GDM1 (cell line): ENCODE data around the gene LGALS9.
"Not testable (repeated sequence)": the region's sequence is repeated elsewhere in the genome, so short reads cannot be mapped to it uniquely, and the experiment has no call there.

Source experiments
- DNase-seq: peaks from one replicate; lab custom pipeline; 2025; lab: John Stamatoyannopoulos, UW

The LGALS9 gene

DNA sequence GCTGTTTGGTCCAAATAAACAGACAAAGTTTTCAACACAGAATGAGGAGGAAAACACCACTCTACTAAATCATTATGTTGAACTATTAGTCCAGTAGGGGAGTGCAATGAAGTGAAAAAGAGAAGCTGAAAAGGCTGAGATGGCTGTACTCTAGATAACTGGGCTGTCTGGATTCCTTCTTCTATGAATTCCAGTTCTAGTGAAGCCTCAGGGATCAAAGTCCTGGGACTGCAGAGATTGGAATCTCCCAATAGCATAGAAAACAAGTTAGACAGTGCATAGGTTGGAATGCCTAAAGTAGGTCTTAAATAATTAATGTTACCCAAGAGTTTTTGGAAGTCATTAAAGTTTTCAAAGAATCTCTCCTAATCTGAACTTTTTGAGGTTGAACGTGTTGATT lies 59.9 kb downstream of the LGALS9 start:
- no peak for DNase-seq

DNA sequence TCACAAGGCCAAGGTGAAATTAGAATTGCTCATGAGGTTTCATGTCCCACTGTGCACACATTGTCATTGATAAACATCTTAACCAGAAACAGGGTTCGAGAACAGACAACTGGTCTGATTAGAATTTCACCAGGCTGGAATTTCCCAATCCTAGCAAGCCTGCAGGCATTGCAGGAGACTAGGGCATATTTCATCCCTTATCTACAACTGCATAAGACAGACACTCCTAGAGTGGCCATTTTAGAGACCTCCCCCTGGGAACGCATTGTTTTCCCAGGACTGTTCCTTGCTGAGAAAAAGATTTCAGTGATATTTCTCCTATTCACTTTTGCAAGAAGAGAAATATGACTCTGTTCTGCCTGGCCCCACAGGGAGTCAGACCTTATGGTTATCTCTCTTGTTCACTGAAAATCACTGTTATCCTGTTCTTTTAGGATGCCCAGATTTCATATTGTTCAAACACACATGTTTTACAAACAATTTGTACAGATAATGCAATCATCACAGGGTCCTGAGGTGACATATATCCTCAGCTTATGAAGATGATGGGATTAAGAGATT lies 64.3 kb downstream of the LGALS9 start:
- DNase-seq, result not testable (repeated sequence)
